Glutamatergic neuron (in vitro differentiated cells): ENCODE data around the gene FADS6. TPM values are rescaled to one million over a fixed set of nuclear protein-coding genes. Genes with fewer than 3 reads are reported as not detected.

Experiments used
- DNase-seq: peaks from one replicate; pipeline ENCODE4 v3.0.0; 2022
- H3K27ac Mint-ChIP-seq: one replicate; pipeline ENCODE4 v1.8.0; 2020; ENCODE audit warnings: mild to moderate bottlenecking, mixed read lengths, inconsistent platforms; ENCODE audit not compliant: unreplicated experiment
- H3K27me3 Mint-ChIP-seq: one replicate; pipeline ENCODE4 v1.8.0; 2020; ENCODE audit warnings: mild to moderate bottlenecking, moderate library complexity, mixed read lengths, inconsistent platforms; ENCODE audit not compliant: unreplicated experiment
- H3K36me3 Mint-ChIP-seq: one replicate; pipeline ENCODE4 v1.8.0; 2020; ENCODE audit warnings: mild to moderate bottlenecking, mixed read lengths, inconsistent platforms; ENCODE audit not compliant: unreplicated experiment
- H3K4me1 Mint-ChIP-seq: one replicate; pipeline ENCODE4 v1.8.0; 2020; ENCODE audit warnings: mild to moderate bottlenecking, low read depth, mixed read lengths, inconsistent platforms; ENCODE audit not compliant: unreplicated experiment
- H3K4me3 Mint-ChIP-seq: one replicate; pipeline ENCODE4 v1.8.0; 2020; ENCODE audit warnings: mild to moderate bottlenecking, mixed read lengths, inconsistent platforms; ENCODE audit not compliant: unreplicated experiment
- H3K9me3 Mint-ChIP-seq: one replicate; pipeline ENCODE4 v1.8.0; 2020; ENCODE audit warnings: mild to moderate bottlenecking, moderate library complexity, mixed read lengths, inconsistent platforms; ENCODE audit not compliant: unreplicated experiment
- CTCF ChIP-seq: fragments of 200-600 bp; sonication (generic); IDR thresholded peaks from one replicate; pipeline ENCODE4 v1.5.0; 2021; ENCODE audit not compliant: partially characterized antibody, unreplicated experiment
- long read RNA-seq: library from polyadenylated mRNA; unstranded; transcript quantifications from one replicate; pipeline ENCODE4 v2.0.0, GENCODE V29; 2020; ENCODE audit not compliant: unreplicated experiment
- total RNA-seq: library from RNA; stranded (reverse); fragmentation: NEBNext Ultra II Directional; extraction: Animal tissue kit (Norgen Biotek cat#: 25700); gene quantifications from one replicate; pipeline ENCODE4 v1.2.1, GENCODE V29; 2021; ENCODE audit not compliant: unreplicated experiment

Gene FADS6
- not detected for total RNA-seq
- long read RNA-seq, result 0 reads

- TF ChIP-seq CTCF, result no peak
- no peak within 1 kb of the TSS for H3K27ac Mint-ChIP-seq
- no peaks in the 10 kb centered on the region for H3K36me3 Mint-ChIP-seq
- peaks cover 2% of the 10 kb centered on the region for H3K9me3 Mint-ChIP-seq
- H3K4me3 Mint-ChIP-seq, result peak within 1 kb of the TSS; percentile 81
- H3K27me3 Mint-ChIP-seq, result peaks cover 15% of the 10 kb centered on the region
- H3K4me1 Mint-ChIP-seq, result no peaks in the 10 kb centered on the region
- DNase-seq, result no peak
These were observed at the start of gene FADS6 for GRCh38 chr17:74892974-74893911. TSS of gene FADS6 (minus strand) at chr17:74893633. CDS start at chr17:74893595, 38 bp downstream.

- Mint-ChIP-seq H3K4me3 (no peak overlapping the region), H3K27ac (no peak overlapping the region), H3K9me3 (peaks cover 1% of the 10 kb centered on the region), H3K4me1 (peaks cover 2% of the 10 kb centered on the region), H3K36me3 (no peaks in the 10 kb centered on the region), H3K27me3 (peaks cover 30% of the 10 kb centered on the region)
- no peak for TF ChIP-seq CTCF
- DNase-seq, result no peak
These were observed 47.8 kb upstream of the FADS6 start for GRCh38 chr17:74941128-74941725.

GRCh38 chr17:74939534-74939933 lies 46.1 kb upstream of the FADS6 start:
- Mint-ChIP-seq H3K9me3 (peaks cover 1% of the 10 kb centered on the region), H3K27ac (no peak overlapping the region), H3K36me3 (no peaks in the 10 kb centered on the region), H3K27me3 (peaks cover 24% of the 10 kb centered on the region), H3K4me1 (peaks cover 2% of the 10 kb centered on the region), H3K4me3 (no peak overlapping the region)
- no peak for DNase-seq
- no peak for TF ChIP-seq CTCF

GRCh38 chr17:74938194-74938950 lies 44.9 kb upstream of the FADS6 start:
- no peak for TF ChIP-seq CTCF

More at GRCh38 chr17:74938194-74938950, 44.9 kb upstream of the FADS6 start:
- H3K9me3 Mint-ChIP-seq, result no peaks in the 10 kb centered on the region
- H3K27me3 Mint-ChIP-seq, result peaks cover 25% of the 10 kb centered on the region
- H3K4me1 Mint-ChIP-seq, result peaks cover 4% of the 10 kb centered on the region
- no peak overlapping the region for H3K27ac Mint-ChIP-seq
- H3K36me3 Mint-ChIP-seq, result no peaks in the 10 kb centered on the region
- peak overlapping the region; percentile 21 for H3K4me3 Mint-ChIP-seq
- no peak for DNase-seq
